ENCODE results near the gene DOCK11.

The DOCK11 gene

DNA sequence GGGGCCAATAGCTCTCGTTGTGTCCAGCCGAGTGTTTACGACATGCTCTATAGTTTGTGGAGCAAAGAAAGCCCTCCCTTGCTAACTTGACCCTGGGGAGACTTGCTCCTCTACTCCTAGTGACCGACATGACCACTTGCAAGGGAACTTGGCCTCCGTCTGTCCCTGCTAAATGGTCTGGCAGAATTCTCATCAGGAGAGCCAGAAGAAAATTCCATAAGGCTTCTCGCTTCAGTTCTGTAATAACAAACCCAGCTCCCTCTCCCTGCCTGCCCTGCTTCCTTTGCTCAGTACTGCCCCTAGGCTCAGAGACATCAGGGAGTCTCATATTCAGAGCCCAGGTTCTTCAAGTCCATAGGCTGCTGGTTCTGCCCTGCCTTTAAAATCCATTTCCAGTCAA lies 13.0 kb downstream of the DOCK11 start:
- DNase-seq, result no peak
- peak overlapping the region; percentile 42 for H3K27ac Mint-ChIP-seq
- H3K4me3 Mint-ChIP-seq, result no peak overlapping the region
- peaks cover 16% of the 10 kb centered on the region for H3K36me3 Mint-ChIP-seq (ENCODE audit: low read depth)
- H3K4me1 Mint-ChIP-seq (ENCODE audit: low read depth), result peaks cover 67% of the 10 kb centered on the region
- H3K27me3 Mint-ChIP-seq, result peaks cover 3% of the 10 kb centered on the region
- no peaks in the 10 kb centered on the region for H3K9me3 Mint-ChIP-seq

DNA sequence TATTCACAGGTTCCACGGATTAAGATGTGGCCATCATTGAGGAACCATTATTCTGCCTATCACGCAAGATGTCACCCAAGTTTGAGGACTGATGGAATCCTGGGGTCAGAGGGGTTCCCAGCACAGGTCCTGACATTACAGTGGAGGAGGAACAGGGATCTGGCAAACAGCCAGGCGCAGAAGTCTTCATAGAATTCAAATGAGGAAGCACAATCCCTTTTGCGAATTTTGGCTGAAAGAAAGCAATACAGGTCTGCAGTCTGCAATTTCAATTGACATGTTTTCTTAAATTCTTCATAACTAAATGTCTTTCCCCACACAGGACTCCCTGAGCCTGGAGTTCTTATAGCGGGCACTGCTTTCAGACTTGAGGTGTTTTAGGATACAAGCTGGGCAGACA lies 14.5 kb downstream of the DOCK11 start:
- Mint-ChIP-seq H3K4me1 (ENCODE audit: low read depth) (peaks cover 67% of the 10 kb centered on the region), H3K9me3 (peaks cover 5% of the 10 kb centered on the region), H3K36me3 (ENCODE audit: low read depth) (peaks cover 29% of the 10 kb centered on the region), H3K27me3 (peaks cover 3% of the 10 kb centered on the region), H3K27ac (peak overlapping the region; percentile 63), H3K4me3 (no peak overlapping the region)
- DNase-seq, result no peak

GRCh38 chrX:118513120-118513898 lies 17.7 kb downstream of the DOCK11 start:
- Mint-ChIP-seq H3K36me3 (ENCODE audit: low read depth) (peaks cover 35% of the 10 kb centered on the region), H3K4me1 (ENCODE audit: low read depth) (peaks cover 59% of the 10 kb centered on the region), H3K4me3 (no peak overlapping the region)

DNA sequence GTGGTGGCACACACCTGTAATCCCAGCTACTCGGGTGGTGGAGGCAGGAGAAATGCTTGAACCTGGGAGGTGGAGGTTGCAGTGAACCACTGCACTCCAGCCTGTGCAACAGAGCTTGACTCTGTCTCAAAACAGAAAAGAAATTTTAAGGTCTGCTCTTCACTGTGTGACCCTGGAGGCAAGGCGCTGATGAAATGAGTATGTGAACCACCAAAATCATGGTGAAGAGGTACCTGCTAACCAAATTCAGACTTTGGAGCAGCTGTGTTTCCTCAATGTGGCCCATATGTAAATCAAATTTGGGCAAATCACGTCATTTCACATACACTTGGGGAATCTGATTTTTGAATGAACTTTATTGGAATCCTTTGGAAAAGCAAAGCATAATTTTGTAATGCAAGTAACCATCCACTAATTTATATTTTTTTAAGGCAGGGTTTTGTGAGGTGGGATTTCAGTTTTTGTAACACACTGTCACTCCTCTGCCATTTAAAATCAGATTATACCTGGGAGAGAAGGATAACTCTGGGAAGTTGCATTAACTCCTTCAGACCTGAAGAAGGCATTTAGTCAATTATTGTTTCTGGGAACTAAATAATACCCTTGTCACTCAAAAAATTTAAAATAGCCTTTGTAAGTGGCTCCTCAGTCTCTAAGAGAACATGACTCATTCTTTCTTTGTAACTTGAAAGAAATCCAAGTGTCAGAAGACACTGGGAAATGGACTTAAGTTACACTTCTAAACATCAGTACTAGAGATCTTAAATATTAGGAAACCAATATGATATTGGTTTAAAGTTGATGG lies 24.0 kb downstream of the DOCK11 start:
- H3K36me3 Mint-ChIP-seq (ENCODE audit: low read depth), result peaks cover 13% of the 10 kb centered on the region
- DNase-seq, result no peak
- H3K4me3 Mint-ChIP-seq, result no peak overlapping the region
- H3K27ac Mint-ChIP-seq, result peak overlapping the region; percentile 82
- peaks cover 1% of the 10 kb centered on the region for H3K9me3 Mint-ChIP-seq
- peaks cover 69% of the 10 kb centered on the region for H3K4me1 Mint-ChIP-seq (ENCODE audit: low read depth)
- H3K27me3 Mint-ChIP-seq, result no peaks in the 10 kb centered on the region

More at GRCh38 chrX:118513120-118513898, 17.7 kb downstream of the DOCK11 start:
- no peak for DNase-seq
- Mint-ChIP-seq H3K27ac (no peak overlapping the region), H3K27me3 (peaks cover 3% of the 10 kb centered on the region), H3K9me3 (peaks cover 5% of the 10 kb centered on the region)

DNA sequence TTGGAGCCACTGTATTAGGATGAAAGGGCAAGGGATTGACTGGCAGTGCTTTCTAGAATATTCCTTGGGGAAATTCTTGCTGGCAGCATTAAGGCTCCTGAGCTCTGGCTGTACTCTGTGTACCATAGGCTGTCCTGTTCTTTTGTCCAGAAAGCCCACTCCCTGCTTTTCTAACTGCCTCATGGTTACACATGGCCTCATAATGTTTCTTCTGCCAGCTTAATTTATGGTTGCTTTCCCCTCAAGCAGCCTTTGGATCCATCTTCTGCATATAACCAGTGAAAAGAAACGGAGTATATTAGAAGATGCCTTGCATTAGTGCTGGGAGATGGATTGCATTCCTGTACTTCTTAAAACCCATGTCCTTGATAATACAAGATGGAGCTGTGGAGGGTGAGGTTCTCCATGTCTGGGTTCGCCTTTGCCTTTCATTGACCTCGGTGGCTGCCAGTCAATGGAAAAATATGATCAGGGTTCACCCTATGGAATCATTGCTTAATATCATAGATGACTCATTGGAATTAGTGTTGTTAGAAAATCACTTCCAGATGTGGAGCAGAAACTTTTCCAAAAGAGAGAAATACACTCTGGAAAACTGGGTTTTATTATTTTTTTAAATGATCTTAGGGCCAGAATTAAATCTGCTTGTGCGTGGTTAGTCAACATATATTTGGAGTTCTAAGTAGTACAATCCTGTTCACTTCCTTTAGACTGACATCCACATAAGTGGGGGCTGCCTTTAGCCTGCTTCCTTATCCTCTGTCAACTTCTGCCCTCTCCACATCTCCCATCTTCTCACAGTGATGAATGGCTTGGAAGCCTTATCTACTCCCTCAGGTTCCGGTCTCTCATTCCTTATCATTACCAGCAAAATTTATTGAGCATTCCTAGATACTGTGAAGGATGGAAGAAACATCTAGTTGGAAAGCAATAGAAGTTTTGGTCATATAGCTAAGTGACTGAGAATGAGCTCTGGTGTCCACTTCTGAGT lies 24.9 kb downstream of the DOCK11 start:
- no peak overlapping the region for H3K4me3 Mint-ChIP-seq
- H3K36me3 Mint-ChIP-seq (ENCODE audit: low read depth), result peaks cover 5% of the 10 kb centered on the region
- peaks cover 71% of the 10 kb centered on the region for H3K4me1 Mint-ChIP-seq (ENCODE audit: low read depth)
- peak overlapping the region; percentile 82 for H3K27ac Mint-ChIP-seq
- DNase-seq, result no peak
- H3K27me3 Mint-ChIP-seq, result no peaks in the 10 kb centered on the region
- H3K9me3 Mint-ChIP-seq, result no peaks in the 10 kb centered on the region

DNA sequence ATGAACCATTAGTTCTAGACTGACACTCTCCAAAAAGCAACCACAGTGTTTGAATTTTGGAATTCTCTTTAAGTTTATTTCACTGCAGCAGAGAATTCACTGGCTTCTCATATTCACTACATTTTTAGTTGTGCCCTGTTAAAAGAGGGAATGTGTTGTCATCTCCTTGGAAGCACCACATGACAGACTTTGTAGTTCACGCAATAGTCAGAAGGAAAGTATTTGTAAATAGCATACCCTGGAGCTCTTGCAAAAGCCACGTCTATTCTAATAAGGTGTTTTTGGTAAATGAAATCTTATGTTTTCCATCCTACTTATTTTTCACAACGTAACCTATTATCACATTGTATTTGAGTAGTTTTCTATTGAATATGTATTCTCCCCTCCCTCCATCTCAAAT lies 25.8 kb downstream of the DOCK11 start:
- Mint-ChIP-seq H3K9me3 (no peaks in the 10 kb centered on the region), H3K27ac (peak overlapping the region; percentile 20), H3K27me3 (no peaks in the 10 kb centered on the region), H3K36me3 (ENCODE audit: low read depth) (peaks cover 4% of the 10 kb centered on the region), H3K4me3 (no peak overlapping the region), H3K4me1 (ENCODE audit: low read depth) (peaks cover 76% of the 10 kb centered on the region)
- DNase-seq, result no peak

GRCh38 chrX:118522230-118522926 lies 26.8 kb downstream of the DOCK11 start:
- Mint-ChIP-seq H3K9me3 (no peaks in the 10 kb centered on the region), H3K4me1 (ENCODE audit: low read depth) (peaks cover 86% of the 10 kb centered on the region), H3K27me3 (no peaks in the 10 kb centered on the region), H3K4me3 (no peak overlapping the region), H3K27ac (peak overlapping the region; percentile 53), H3K36me3 (ENCODE audit: low read depth) (peaks cover 4% of the 10 kb centered on the region)
- DNase-seq, result no peak

DNA sequence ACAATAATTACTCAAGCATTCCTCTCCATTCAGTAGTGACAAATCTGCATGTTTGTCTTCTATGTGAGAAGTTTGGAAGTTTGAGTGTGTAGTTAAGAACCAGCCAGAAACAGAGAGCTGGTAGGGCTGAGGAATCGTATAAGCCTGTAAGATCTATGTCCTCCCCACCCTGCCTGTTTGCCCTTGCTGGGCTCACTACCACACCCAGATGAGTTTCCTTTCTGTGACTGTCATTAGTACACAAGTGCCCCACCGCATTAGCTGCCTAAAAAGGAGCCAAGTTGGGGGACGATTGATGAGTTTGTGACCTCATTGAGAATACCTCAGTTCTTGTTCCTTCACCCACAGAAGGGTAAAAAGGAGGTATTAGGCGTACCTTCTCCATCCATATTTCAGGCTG lies 28.3 kb downstream of the DOCK11 start:
- Mint-ChIP-seq H3K27ac (peak overlapping the region; percentile 53), H3K36me3 (ENCODE audit: low read depth) (peaks cover 4% of the 10 kb centered on the region), H3K27me3 (no peaks in the 10 kb centered on the region), H3K4me1 (ENCODE audit: low read depth) (peaks cover 82% of the 10 kb centered on the region), H3K9me3 (no peaks in the 10 kb centered on the region), H3K4me3 (peak overlapping the region; percentile 4)
- DNase-seq, result no peak

GRCh38 chrX:118524344-118524743 lies 28.7 kb downstream of the DOCK11 start:
- H3K9me3 Mint-ChIP-seq, result no peaks in the 10 kb centered on the region
- H3K27ac Mint-ChIP-seq, result peak overlapping the region; percentile 53
- H3K27me3 Mint-ChIP-seq, result no peaks in the 10 kb centered on the region
- DNase-seq, result no peak
- peaks cover 82% of the 10 kb centered on the region for H3K4me1 Mint-ChIP-seq (ENCODE audit: low read depth)
- no peak overlapping the region for H3K4me3 Mint-ChIP-seq
- H3K36me3 Mint-ChIP-seq (ENCODE audit: low read depth), result peaks cover 2% of the 10 kb centered on the region

DNA sequence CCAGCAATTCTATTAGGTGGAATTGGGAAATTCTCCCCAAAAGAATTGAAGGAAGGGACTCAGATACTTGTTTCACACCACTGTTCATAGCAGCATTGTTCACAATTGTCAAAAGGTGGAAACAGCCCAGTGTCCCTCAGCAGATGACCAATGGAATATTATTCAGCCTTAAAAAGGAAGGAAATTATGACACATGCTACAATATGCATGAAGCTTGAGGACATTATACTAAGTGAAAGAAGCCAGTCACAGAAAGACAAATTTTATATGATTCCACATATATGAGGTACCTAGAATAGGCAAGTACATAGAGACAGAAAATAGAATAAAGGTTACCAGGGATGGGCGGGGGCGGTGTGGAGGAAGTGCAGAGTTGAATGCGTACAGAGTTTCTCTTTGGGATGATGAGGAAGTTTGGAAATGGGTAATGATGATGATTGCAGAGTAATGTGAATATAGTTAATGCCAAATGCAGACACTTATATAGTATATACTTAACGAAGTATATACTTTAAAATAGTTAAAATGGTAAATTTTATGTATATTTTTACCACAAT lies 29.6 kb downstream of the DOCK11 start:
- H3K9me3 Mint-ChIP-seq, result no peaks in the 10 kb centered on the region
- H3K27me3 Mint-ChIP-seq, result no peaks in the 10 kb centered on the region
- no peak for DNase-seq
- H3K36me3 Mint-ChIP-seq (ENCODE audit: low read depth), result peaks cover 2% of the 10 kb centered on the region
- peak overlapping the region; percentile 84 for H3K27ac Mint-ChIP-seq
- peaks cover 82% of the 10 kb centered on the region for H3K4me1 Mint-ChIP-seq (ENCODE audit: low read depth)
- H3K4me3 Mint-ChIP-seq, result no peak overlapping the region

GRCh38 chrX:118526149-118526548 lies 30.5 kb downstream of the DOCK11 start:
- Mint-ChIP-seq H3K4me1 (ENCODE audit: low read depth) (peaks cover 81% of the 10 kb centered on the region), H3K27me3 (no peaks in the 10 kb centered on the region), H3K27ac (peak overlapping the region; percentile 90), H3K36me3 (ENCODE audit: low read depth) (peaks cover 2% of the 10 kb centered on the region), H3K4me3 (no peak overlapping the region), H3K9me3 (no peaks in the 10 kb centered on the region)
- no peak for DNase-seq

DNA sequence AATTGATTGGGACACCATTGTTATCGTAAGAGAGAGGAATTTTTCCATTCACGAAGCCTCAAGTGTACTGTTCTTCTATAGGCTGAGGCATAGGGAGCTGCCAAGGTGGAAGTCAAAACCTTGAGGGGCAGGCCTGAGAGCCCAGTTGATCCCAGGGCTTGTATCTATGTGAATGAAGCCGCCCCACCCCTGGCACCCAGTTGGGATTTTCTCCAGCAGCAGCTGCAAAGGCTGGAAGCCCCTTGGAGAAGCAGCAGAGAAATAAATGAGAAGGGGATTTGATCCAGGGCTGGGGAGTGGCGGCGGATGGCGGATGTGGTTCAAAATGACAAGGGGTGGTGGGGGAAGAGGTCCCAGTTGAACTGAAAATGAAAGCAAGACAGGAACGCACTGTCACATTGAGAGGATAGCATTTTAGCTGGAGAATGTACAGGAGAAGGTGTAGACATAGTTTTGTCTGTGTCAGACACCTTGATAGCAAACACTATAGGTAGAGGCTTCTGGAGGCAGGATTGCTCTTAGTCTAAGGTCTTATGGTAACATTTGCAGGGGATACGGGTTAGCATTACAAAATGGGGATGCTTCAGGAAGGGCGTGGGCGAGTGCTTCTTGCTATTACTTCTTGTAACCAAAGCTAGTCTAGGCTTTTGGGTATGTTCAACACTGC lies 32.6 kb downstream of the DOCK11 start:
- peaks cover under 1% of the 10 kb centered on the region for H3K27me3 Mint-ChIP-seq
- H3K9me3 Mint-ChIP-seq, result no peaks in the 10 kb centered on the region
- peaks cover 2% of the 10 kb centered on the region for H3K36me3 Mint-ChIP-seq (ENCODE audit: low read depth)
- H3K4me3 Mint-ChIP-seq, result peak overlapping the region; percentile 73
- H3K27ac Mint-ChIP-seq, result peak overlapping the region; percentile 93
- peak; percentile 69 for DNase-seq
- peaks cover 72% of the 10 kb centered on the region for H3K4me1 Mint-ChIP-seq (ENCODE audit: low read depth)

All from activated T-cell treated with anti-CD3 and anti-CD28 coated beads, Interleukin-2, amount 50 U/mL, for 24 hours (primary cell).